ENCODE data around the gene ZC3H18.

- TF ChIP-seq CTCF (IDR thresholded peaks at IDR 0.05) (no peak), POLR2AphosphoS5 (IDR thresholded peaks at IDR 0.05) (no peak), POLR2A (IDR thresholded peaks at IDR 0.05) (no peak)
These were observed 58.3 kb downstream of the ZC3H18 start for GRCh38 chr16:88628512-88628974.
